ENCODE measurements around the gene ELOVL2.

The ELOVL2 gene

DNA sequence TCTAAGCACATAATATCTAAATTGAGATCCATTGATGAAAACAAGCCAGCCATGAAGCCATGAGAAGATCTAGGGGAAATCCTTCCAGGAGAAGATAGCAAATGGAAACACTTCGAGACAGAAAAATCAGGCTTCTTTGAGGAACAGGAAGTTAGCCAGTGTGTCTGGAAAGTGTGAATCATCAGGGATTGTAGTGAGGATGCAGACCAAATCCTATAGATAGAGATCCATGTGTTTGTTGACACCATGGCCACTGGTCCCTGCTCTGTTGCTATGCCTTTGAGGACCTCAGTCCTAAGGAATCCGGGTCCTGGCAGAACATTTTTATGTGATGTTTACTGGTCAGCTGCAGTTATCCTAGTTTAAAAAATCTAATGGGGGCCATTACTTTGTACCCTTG lies 6.6 kb upstream of the ELOVL2 start:
- TF ChIP-seq MAX (IDR thresholded peaks at IDR 0.05; ENCODE audit: low read depth, low read length) (no peak), MYC (IDR thresholded peaks at IDR 0.05; ENCODE audit: low read depth, low read length) (no peak), POLR2A (IDR thresholded peaks at IDR 0.05; ENCODE audit: extremely low read depth, insufficient read length) (no peak)
- TF ChIP-seq, protein P1, sequence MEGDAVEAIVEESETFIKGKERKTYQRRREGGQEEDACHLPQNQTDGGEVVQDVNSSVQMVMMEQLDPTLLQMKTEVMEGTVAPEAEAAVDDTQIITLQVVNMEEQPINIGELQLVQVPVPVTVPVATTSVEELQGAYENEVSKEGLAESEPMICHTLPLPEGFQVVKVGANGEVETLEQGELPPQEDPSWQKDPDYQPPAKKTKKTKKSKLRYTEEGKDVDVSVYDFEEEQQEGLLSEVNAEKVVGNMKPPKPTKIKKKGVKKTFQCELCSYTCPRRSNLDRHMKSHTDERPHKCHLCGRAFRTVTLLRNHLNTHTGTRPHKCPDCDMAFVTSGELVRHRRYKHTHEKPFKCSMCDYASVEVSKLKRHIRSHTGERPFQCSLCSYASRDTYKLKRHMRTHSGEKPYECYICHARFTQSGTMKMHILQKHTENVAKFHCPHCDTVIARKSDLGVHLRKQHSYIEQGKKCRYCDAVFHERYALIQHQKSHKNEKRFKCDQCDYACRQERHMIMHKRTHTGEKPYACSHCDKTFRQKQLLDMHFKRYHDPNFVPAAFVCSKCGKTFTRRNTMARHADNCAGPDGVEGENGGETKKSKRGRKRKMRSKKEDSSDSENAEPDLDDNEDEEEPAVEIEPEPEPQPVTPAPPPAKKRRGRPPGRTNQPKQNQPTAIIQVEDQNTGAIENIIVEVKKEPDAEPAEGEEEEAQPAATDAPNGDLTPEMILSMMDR (IDR thresholded peaks at IDR 0.05; ENCODE audit: low read depth, low read length): no peak
- peak; percentile 27 for DNase-seq (ENCODE audit: low read depth)
- H3K4me3 ChIP-seq (ENCODE audit: low read depth, low read length): no peak overlapping the region

DNA sequence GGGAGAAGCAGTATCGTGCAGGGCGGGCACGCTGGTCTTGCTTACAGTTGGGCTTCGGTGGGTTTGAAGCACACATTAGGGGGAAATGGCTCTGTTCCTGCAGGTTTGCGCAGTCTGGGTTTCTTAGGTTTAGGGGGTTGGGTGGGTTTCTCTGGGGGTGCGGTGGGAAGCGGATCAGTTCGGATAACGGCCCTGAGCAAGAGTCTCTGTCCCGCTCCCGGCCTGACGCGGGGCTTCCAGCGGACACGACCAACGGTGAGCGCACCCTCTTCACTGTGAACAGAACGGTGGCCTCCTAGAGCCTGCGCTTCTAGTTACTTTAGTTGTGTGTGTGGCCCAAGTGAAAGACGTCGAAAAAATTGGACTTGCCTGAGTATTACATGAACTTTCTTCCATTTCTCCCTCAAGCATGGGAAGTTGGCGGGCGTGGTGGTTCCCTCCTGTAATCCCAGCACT lies 635 bp upstream of the ELOVL2 start:
- no peak for DNase-seq (ENCODE audit: low read depth)
- TF ChIP-seq MYC (IDR thresholded peaks at IDR 0.05; ENCODE audit: low read depth, low read length) (no peak), MAX (IDR thresholded peaks at IDR 0.05; ENCODE audit: low read depth, low read length) (no peak), POLR2A (IDR thresholded peaks at IDR 0.05; ENCODE audit: extremely low read depth, insufficient read length) (no peak)
- TF ChIP-seq, protein P1 (IDR thresholded peaks at IDR 0.05; ENCODE audit: low read depth, low read length): no peak
- no peak overlapping the region for H3K4me3 ChIP-seq (ENCODE audit: low read depth, low read length)

DNA sequence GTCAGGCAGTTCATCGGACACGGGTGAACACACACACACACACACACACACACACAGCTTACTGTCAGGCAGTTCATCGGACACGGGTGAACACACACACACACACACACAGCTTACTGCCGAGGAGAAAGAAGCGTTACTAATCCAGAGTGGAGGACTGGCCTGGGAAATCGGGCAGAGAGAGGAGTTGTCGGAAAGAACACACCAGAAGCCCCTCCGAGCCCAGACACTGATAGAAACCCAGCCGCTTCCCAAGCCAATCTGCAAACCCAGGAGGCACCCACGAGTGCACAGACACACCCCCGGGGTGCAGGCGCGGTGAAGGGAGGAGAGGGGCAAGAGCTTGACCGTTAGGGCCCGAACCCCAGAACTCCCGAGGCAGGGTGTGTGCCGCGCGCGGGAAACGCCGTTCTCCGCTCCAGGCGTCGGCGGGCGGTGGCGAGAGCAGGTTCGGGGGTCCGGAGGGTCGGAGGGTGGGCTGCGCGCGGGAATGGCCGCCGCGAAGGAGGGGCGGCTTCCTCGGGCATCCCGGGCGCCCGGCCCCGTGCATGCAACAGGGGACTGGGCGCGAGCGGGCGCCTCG lies 636 bp downstream of the ELOVL2 start:
- TF ChIP-seq MAX (IDR thresholded peaks at IDR 0.05; ENCODE audit: low read depth, low read length): no peak
- TF ChIP-seq MYC (IDR thresholded peaks at IDR 0.05; ENCODE audit: low read depth, low read length): no peak
- TF ChIP-seq, protein P1 (IDR thresholded peaks at IDR 0.05; ENCODE audit: low read depth, low read length): no peak
- no peak for TF ChIP-seq POLR2A (IDR thresholded peaks at IDR 0.05; ENCODE audit: extremely low read depth, insufficient read length)
- no peak overlapping the region for H3K4me3 ChIP-seq (ENCODE audit: low read depth, low read length)
- DNase-seq (ENCODE audit: low read depth): peak; percentile 6

DNA sequence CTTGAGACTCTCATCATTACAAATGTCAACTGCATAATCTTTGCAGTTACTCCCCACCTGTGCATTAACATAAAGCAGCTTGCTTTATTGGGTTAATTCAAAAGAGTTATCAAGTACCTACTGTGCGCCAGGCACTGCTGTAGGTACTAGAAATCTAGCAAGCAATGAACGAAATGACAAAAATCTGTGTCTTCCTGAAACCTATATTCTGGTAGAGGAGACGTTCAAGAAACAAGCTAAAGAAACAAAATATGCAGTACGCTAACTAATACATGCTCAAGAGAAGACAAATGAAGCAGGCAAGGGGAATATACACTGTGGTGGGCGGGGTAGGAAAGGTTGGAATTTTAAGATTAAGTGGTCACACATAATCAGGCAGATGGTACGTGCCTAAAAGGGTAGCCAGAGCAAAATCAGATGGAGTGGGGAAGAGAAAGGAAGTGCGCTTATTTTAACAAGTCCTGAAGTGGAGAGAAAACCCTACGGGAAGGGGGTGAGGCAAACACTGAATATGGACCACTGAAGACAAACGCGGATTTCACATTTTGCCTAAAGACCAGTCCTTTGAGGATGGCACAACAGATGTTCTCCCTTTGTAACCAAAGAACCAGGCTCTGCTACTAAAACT lies 1.2 kb downstream of the ELOVL2 start:
- no peak overlapping the region for H3K4me3 ChIP-seq (ENCODE audit: low read depth, low read length)
- TF ChIP-seq MYC (IDR thresholded peaks at IDR 0.05; ENCODE audit: low read depth, low read length): no peak
- no peak for TF ChIP-seq POLR2A (IDR thresholded peaks at IDR 0.05; ENCODE audit: extremely low read depth, insufficient read length)
- TF ChIP-seq, protein P1 (IDR thresholded peaks at IDR 0.05; ENCODE audit: low read depth, low read length): no peak
- no peak for TF ChIP-seq MAX (IDR thresholded peaks at IDR 0.05; ENCODE audit: low read depth, low read length)
- peak; percentile 14 for DNase-seq (ENCODE audit: low read depth)

DNA sequence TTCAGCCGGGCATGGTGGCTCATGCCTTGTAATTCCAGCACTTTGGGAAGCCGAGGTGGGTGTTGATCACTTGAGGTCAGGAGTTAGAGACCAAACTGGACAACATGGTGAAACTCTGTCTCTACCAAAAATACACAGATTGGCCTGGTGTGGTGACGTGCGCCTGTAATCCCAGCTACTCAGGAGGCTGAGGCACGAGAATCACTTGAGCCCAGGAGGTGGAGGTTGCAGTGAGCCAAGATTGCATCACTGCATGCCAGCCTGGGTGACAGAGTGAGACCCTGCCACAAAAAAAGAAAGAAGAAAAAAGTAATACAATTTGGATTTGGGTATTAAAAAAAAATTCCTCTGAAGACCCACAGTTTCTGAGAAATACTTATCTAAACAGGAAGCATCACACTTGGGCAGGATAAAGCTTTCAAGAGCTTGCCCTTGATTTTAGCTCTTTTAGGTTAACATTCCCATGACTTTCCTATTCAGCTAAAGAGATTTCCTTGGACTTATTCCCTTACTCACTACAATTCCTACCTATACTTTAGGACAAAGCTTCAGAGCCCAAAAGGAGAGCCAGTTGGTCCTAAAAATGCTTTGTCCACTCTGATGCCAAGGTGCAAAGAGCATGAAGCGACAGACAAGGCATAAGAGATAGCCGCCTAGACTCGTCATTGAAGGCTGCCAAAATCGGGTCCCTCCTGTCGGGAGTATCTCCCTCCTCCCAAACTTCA lies 1.9 kb downstream of the ELOVL2 start:
- TF ChIP-seq POLR2A (IDR thresholded peaks at IDR 0.05; ENCODE audit: extremely low read depth, insufficient read length): no peak
- TF ChIP-seq, protein P1 (IDR thresholded peaks at IDR 0.05; ENCODE audit: low read depth, low read length): no peak
- TF ChIP-seq MYC (IDR thresholded peaks at IDR 0.05; ENCODE audit: low read depth, low read length): no peak
- TF ChIP-seq MAX (IDR thresholded peaks at IDR 0.05; ENCODE audit: low read depth, low read length): no peak
- DNase-seq (ENCODE audit: low read depth): no peak
- no peak overlapping the region for H3K4me3 ChIP-seq (ENCODE audit: low read depth, low read length)
